ENCODE results near the gene AIG1. TPM values are rescaled to one million over a fixed set of nuclear protein-coding genes. Genes with fewer than 3 reads are reported as not detected.

The AIG1 gene
- total and polyA plus RNA-seq, 4 donors, result 19.9 to 31.7 (median 27.3) TPM

DNA sequence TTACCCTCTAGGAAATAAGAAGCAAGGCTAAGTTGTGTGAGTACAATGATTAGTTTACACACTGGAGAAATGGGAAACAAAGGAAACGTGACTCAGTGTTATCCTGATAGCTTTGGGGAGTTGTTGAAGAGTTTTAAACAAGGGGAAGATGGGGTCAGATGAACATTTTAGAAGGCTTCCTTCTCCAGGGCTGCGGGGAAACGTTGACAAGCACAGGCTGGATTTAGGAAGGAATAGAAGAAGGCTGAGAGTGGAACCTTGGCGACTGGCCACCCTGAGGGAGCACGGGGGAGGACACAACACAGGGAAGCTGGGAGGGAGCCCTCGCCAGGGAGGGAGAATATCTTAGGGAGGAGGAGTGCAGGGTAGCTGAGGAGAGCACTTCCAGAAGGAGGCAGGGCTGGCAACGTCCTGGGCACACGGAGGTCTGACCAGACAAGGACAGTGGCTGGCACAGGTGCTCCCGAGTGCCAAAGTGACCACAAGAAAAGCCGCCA is 134.7 kb downstream of the AIG1 start:
- no peak for ATAC-seq (ENCODE audit: insufficient read depth, low FRiP score)
- TF ChIP-seq CTCF (IDR thresholded peaks at IDR 0.05; ENCODE audit: control extremely low read depth, extremely low read depth), result no peak
- H3K36me3 ChIP-seq (ENCODE audit: control insufficient read depth in 4 of 4, insufficient read depth in 4 of 4, low read length in 4 of 4), result peaks cover 0 to 4% (median under 1%) of the 10 kb centered on the region in 4 donors
- no peak overlapping the region for H3K27ac ChIP-seq (ENCODE audit: low read depth in 1 of 2, low read length in 1 of 2)
- DNase-seq, result no peak
- H3K4me3 ChIP-seq, result no peak overlapping the region
- H3K4me1 ChIP-seq (ENCODE audit: control insufficient read depth in 5 of 5, insufficient read depth in 5 of 5, low read length in 5 of 5), result peaks cover 0 to 2% (median 0%) of the 10 kb centered on the region in 5 donors
- WGBS, 2 donors, result 76 to 87% methylated on average over 10 of the region's 10 CpGs
- H3K9ac ChIP-seq (ENCODE audit: insufficient read depth in 1 of 2, low read length in 2 of 2), result no peak overlapping the region
- H3K9me3 ChIP-seq (ENCODE audit: control insufficient read depth in 4 of 4, insufficient read depth in 3 of 4, low read length in 3 of 4), result no peaks in the 10 kb centered on the region
- no peaks in the 10 kb centered on the region for H3K27me3 ChIP-seq (ENCODE audit: control insufficient read depth in 3 of 3, insufficient read depth in 3 of 3, low read length in 2 of 3)

DNA sequence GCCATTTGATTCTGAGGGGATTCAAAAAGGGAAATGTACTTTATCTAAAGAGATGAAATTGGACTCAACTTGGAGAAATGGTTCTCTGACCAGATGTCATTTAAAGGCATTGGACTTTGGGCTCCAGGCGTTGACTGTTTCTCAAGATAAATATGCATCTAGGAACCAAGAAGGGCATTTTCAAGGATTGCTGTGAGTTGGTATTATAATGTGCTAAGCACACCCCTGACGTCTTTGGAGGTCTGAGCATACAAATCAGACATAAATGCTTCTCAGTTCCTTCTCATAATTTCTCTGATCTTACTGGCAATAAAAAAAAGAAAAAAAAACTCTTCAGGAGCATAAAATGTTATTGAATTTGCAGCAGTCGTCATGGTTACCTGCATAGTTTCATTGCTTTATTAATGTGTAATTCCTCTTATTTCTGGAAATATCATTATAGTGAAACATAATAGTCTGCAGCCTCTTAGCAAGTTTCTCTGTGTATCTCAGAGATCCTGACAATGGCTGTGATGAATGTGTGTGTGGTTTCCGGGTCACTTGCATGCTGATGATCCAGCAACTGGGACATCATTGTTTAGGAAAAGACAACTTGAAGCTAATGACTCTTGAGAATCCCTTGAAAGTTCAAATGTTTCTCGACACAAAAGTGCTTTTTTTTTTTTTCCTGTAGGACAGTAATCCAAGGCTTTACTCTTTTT is 136.0 kb downstream of the AIG1 start:
- no peak for TF ChIP-seq CTCF (IDR thresholded peaks at IDR 0.05; ENCODE audit: control extremely low read depth, extremely low read depth)
- no peak overlapping the region for H3K27ac ChIP-seq (ENCODE audit: low read depth in 1 of 2, low read length in 1 of 2)
- WGBS, 2 donors, result 74 to 85% methylated on average over 5 of the region's 5 CpGs
- ATAC-seq (ENCODE audit: insufficient read depth, low FRiP score) (no peak), DNase-seq (no peak)
- peaks cover 0 to 1% (median 0%) of the 10 kb centered on the region in 4 donors for H3K36me3 ChIP-seq (ENCODE audit: control insufficient read depth in 4 of 4, insufficient read depth in 4 of 4, low read length in 4 of 4)
- H3K27me3 ChIP-seq (ENCODE audit: control insufficient read depth in 3 of 3, insufficient read depth in 3 of 3, low read length in 2 of 3), result no peaks in the 10 kb centered on the region
- no peak overlapping the region for H3K9ac ChIP-seq (ENCODE audit: insufficient read depth in 1 of 2, low read length in 2 of 2)
- peaks cover 0 to 2% (median 0%) of the 10 kb centered on the region in 5 donors for H3K4me1 ChIP-seq (ENCODE audit: control insufficient read depth in 5 of 5, insufficient read depth in 5 of 5, low read length in 5 of 5)
- H3K4me3 ChIP-seq, result no peak overlapping the region
- H3K9me3 ChIP-seq (ENCODE audit: control insufficient read depth in 4 of 4, insufficient read depth in 3 of 4, low read length in 3 of 4), result no peaks in the 10 kb centered on the region

GRCh38 chr6:143197377-143197776 is 136.7 kb downstream of the AIG1 start:
- Histone ChIP-seq H3K27ac (ENCODE audit: low read depth in 1 of 2, low read length in 1 of 2) (no peak overlapping the region), H3K9ac (ENCODE audit: insufficient read depth in 1 of 2, low read length in 2 of 2) (no peak overlapping the region), H3K4me1 (ENCODE audit: control insufficient read depth in 5 of 5, insufficient read depth in 5 of 5, low read length in 5 of 5) (peaks cover 0 to 2% (median 0%) of the 10 kb centered on the region in 5 donors), H3K27me3 (ENCODE audit: control insufficient read depth in 3 of 3, insufficient read depth in 3 of 3, low read length in 2 of 3) (no peaks in the 10 kb centered on the region), H3K4me3 (no peak overlapping the region), H3K36me3 (ENCODE audit: control insufficient read depth in 4 of 4, insufficient read depth in 4 of 4, low read length in 4 of 4) (peaks cover 0 to 1% (median 0%) of the 10 kb centered on the region in 4 donors), H3K9me3 (ENCODE audit: control insufficient read depth in 4 of 4, insufficient read depth in 3 of 4, low read length in 3 of 4) (no peaks in the 10 kb centered on the region)
- DNase-seq, result no peak
- TF ChIP-seq CTCF (IDR thresholded peaks at IDR 0.05; ENCODE audit: control extremely low read depth, extremely low read depth), result no peak
- no peak for ATAC-seq (ENCODE audit: insufficient read depth, low FRiP score)
